GM12874 (cell line): ENCODE measurements around the gene NRP2.

Experiments used
- TF ChIP-seq, protein P1 (sequence below): IDR thresholded peaks from 2 replicates; pipeline ENCODE4 v1.5.1; 2011; ENCODE audit warnings: low read depth, mild to moderate bottlenecking, control low read depth, low read length, moderate library complexity; ENCODE audit not compliant: insufficient read depth

NRP2 gene

GRCh38 chr2:205827809-205828365 lies 145.6 kb downstream of the NRP2 start:
- TF ChIP-seq, protein P1, sequence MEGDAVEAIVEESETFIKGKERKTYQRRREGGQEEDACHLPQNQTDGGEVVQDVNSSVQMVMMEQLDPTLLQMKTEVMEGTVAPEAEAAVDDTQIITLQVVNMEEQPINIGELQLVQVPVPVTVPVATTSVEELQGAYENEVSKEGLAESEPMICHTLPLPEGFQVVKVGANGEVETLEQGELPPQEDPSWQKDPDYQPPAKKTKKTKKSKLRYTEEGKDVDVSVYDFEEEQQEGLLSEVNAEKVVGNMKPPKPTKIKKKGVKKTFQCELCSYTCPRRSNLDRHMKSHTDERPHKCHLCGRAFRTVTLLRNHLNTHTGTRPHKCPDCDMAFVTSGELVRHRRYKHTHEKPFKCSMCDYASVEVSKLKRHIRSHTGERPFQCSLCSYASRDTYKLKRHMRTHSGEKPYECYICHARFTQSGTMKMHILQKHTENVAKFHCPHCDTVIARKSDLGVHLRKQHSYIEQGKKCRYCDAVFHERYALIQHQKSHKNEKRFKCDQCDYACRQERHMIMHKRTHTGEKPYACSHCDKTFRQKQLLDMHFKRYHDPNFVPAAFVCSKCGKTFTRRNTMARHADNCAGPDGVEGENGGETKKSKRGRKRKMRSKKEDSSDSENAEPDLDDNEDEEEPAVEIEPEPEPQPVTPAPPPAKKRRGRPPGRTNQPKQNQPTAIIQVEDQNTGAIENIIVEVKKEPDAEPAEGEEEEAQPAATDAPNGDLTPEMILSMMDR = no peak

DNA sequence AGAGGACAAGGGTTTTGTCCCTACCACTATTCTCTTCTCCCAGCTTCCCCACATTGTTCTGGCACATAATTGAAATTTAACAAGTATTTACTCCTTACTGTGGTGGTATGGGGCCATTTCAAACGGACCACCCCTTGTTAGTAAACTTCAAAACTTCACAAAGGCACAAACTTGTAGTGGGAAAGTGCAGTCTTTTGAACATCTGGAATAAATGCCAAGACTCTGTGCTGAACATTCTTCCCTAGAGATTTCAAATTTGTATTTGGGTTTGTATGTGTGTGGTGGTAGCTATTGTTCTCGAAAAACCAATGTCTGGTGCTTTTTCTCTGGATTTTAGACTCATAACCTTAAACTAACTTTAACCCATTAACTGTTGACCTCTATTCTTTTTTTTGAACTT lies 151.6 kb downstream of the NRP2 start:
- TF ChIP-seq, protein P1 = no peak

DNA sequence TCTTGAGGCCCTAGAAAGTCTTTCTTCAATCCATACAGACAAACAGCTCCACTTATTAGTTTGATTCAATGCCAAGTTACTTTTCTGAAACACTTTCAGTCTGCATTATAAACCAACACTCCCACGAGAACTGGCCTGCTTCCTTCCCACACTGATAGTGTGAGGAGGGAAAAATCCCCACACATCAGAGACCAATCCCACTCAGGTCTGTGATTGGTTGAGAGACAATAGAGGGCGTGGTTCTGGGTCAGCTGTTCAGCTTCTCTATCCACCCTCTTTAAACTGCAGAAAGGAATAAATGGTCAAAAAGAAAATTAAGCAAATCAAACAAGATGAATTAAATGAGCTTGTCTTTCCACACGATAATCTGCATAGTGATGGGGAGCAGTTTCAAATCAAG lies 152.5 kb downstream of the NRP2 start:
- TF ChIP-seq, protein P1 = no peak

GRCh38 chr2:205835251-205835791 lies 153.0 kb downstream of the NRP2 start:
- TF ChIP-seq, protein P1 = no peak

DNA sequence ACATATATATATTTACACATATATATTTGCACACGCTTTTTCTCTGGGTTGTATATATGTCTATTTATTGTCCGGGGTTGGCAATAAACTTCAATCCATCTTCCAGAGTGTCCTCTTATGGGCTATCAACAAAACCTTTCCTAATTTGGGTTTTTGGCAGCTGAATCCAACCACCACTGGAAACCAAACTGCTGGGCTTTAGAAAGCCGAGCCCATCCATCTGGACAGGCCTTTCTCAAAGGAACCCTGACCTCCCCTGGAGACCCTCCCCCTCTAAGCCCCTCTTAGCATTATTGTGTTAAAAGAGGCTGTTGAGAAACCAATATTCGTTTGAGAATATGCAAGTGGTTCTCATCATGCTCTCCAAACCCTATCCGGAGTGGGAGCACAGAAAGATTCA lies 153.6 kb downstream of the NRP2 start:
- TF ChIP-seq, protein P1 = no peak

GRCh38 chr2:205836477-205837221 lies 154.3 kb downstream of the NRP2 start:
- TF ChIP-seq, protein P1 = no peak

GRCh38 chr2:205837663-205838062 lies 155.4 kb downstream of the NRP2 start:
- TF ChIP-seq, protein P1 = no peak
